H9 (cell line): ENCODE data around the gene SGCD. TPM values are rescaled to one million over a fixed set of nuclear protein-coding genes. Genes with fewer than 3 reads are reported as not detected.

ENCODE experiments used
- DNase-seq: peaks from one replicate; pipeline ENCODE4 v3.0.0-alpha.2; 2017
- H2AFZ ChIP-seq: one replicate; pipeline ENCODE4 v1.6.1; 2013; ENCODE audit warnings: mild to moderate bottlenecking, low read length, control low read depth, moderate library complexity
- H2AK5ac ChIP-seq: 2 replicates; pipeline ENCODE4 v1.6.1; 2013; ENCODE audit warnings: low read length, control low read depth, mixed read lengths; ENCODE audit not compliant: insufficient read length
- H2BK120ac ChIP-seq: one replicate; pipeline ENCODE4 v1.6.1; 2013; ENCODE audit warnings: low read depth, mild to moderate bottlenecking, low read length, control low read depth, inconsistent platforms; ENCODE audit not compliant: poor library complexity, severe bottlenecking
- H2BK12ac ChIP-seq: 2 replicates; pipeline ENCODE4 v1.6.1; 2013; ENCODE audit warnings: low read length, control low read depth, mixed read lengths, low read depth; ENCODE audit not compliant: insufficient read length
- H2BK15ac ChIP-seq: 2 replicates; pipeline ENCODE4 v1.6.1; 2013; ENCODE audit warnings: low read depth, low read length, control low read depth
- H2BK20ac ChIP-seq: one replicate; pipeline ENCODE4 v1.6.1; 2013; ENCODE audit warnings: low read depth, mild to moderate bottlenecking, low read length, control low read depth, inconsistent platforms; ENCODE audit not compliant: poor library complexity, severe bottlenecking
- H2BK5ac ChIP-seq: 2 replicates; pipeline ENCODE4 v1.6.1; 2013; ENCODE audit warnings: low read length, control low read depth, mixed read lengths; ENCODE audit not compliant: insufficient read length
- H3K14ac ChIP-seq: 2 replicates; pipeline ENCODE4 v1.6.1; 2013; ENCODE audit warnings: low read length, control low read depth; ENCODE audit not compliant: insufficient read depth
- H3K18ac ChIP-seq: 2 replicates; pipeline ENCODE4 v1.6.1; 2013; ENCODE audit warnings: low read depth, mild to moderate bottlenecking, mixed read lengths, low read length, control low read depth; ENCODE audit not compliant: insufficient read length
- H3K23ac ChIP-seq: 2 replicates; pipeline ENCODE4 v1.6.1; 2013; ENCODE audit warnings: low read length, control low read depth, mixed read lengths, low read depth; ENCODE audit not compliant: insufficient read length
- H3K23me2 ChIP-seq: 2 replicates; pipeline ENCODE4 v1.6.1; 2013; ENCODE audit warnings: low read depth, mild to moderate bottlenecking, mixed read lengths, low read length, control low read depth; ENCODE audit not compliant: insufficient read length, poor library complexity, severe bottlenecking
- H3K27ac ChIP-seq: 2 replicates; pipeline ENCODE4 v1.5.1; 2013; ENCODE audit warnings: low read length, control low read depth, mixed read lengths, low read depth; ENCODE audit not compliant: insufficient read length
- H3K27me3 ChIP-seq: 2 replicates; pipeline ENCODE4 v1.6.1; 2013; ENCODE audit warnings: low read length, control low read depth, inconsistent platforms; ENCODE audit not compliant: insufficient read depth
- H3K4ac ChIP-seq: 2 replicates; pipeline ENCODE4 v1.6.1; 2013; ENCODE audit warnings: low read depth, mild to moderate bottlenecking, control low read depth, inconsistent platforms, low read length, moderate library complexity
- H3K4me1 ChIP-seq: 2 replicates; pipeline ENCODE4 v1.6.1; 2013; ENCODE audit warnings: low read length, control low read depth, inconsistent platforms; ENCODE audit not compliant: insufficient read depth
- H3K4me2 ChIP-seq: 2 replicates; pipeline ENCODE4 v1.6.1; 2013; ENCODE audit warnings: low read length, control low read depth, mixed read lengths; ENCODE audit not compliant: insufficient read length, insufficient read depth
- H3K56ac ChIP-seq: 2 replicates; pipeline ENCODE4 v1.6.1; 2013; ENCODE audit warnings: low read depth, mild to moderate bottlenecking, mixed read lengths, low read length, control low read depth; ENCODE audit not compliant: insufficient read length
- H3K79me1 ChIP-seq: 2 replicates; pipeline ENCODE4 v1.6.1; 2013; ENCODE audit warnings: low read depth, mild to moderate bottlenecking, moderate library complexity, low read length, control low read depth, inconsistent platforms; ENCODE audit not compliant: insufficient read depth, poor library complexity, severe bottlenecking
- H3K79me2 ChIP-seq: 2 replicates; pipeline ENCODE4 v1.6.1; 2013; ENCODE audit warnings: low read length, control low read depth, inconsistent platforms; ENCODE audit not compliant: insufficient read depth
- H3K9ac ChIP-seq: 2 replicates; pipeline ENCODE4 v1.6.1; 2013; ENCODE audit warnings: low read length, control low read depth, mixed read lengths; ENCODE audit not compliant: insufficient read length; ENCODE audit errors: extremely low read depth
- H3K9me3 ChIP-seq: one replicate; pipeline ENCODE4 v1.6.1; 2013; ENCODE audit warnings: low read depth, low read length, inconsistent platforms; ENCODE audit not compliant: control insufficient read depth
- H3T11ph ChIP-seq: one replicate; pipeline ENCODE4 v1.6.1; 2013; ENCODE audit warnings: mild to moderate bottlenecking, low read length, control low read depth, inconsistent platforms
- H4K20me1 ChIP-seq: one replicate; pipeline ENCODE4 v1.6.1; 2013; ENCODE audit not compliant: control insufficient read depth, insufficient read length, insufficient read depth
- H4K5ac ChIP-seq: 2 replicates; pipeline ENCODE4 v1.6.1; 2013; ENCODE audit warnings: low read depth, mild to moderate bottlenecking, mixed read lengths, low read length, control low read depth; ENCODE audit not compliant: insufficient read length
- H4K8ac ChIP-seq: replicated peaks from 2 replicates; pipeline ENCODE4 v1.6.1; 2013; ENCODE audit warnings: low read length, control low read depth, mixed read lengths, low read depth; ENCODE audit not compliant: insufficient read length
- H4K91ac ChIP-seq: 2 replicates; pipeline ENCODE4 v1.6.1; 2013; ENCODE audit warnings: low read depth, mild to moderate bottlenecking, moderate library complexity, mixed read lengths, low read length, control low read depth; ENCODE audit not compliant: insufficient read length
- H3K27ac Mint-ChIP-seq, 3 experiments: 2 replicates in 2 of 3; 3 replicates in 1 of 3; pipeline ENCODE4 v1.8.0; 2020 to 2021; ENCODE audit warnings: mixed read lengths in 3 of 3, mild to moderate bottlenecking in 1 of 3, moderate library complexity in 1 of 3
- H3K27me3 Mint-ChIP-seq: 2 replicates; pipeline ENCODE4 v1.8.0; 2021; ENCODE audit warnings: low read depth, mild to moderate bottlenecking, moderate library complexity, mixed read lengths
- H3K36me3 Mint-ChIP-seq, 3 experiments: 2 replicates in 2 of 3; 3 replicates in 1 of 3; pipeline ENCODE4 v1.8.0; 2020 to 2021; ENCODE audit warnings: low read depth in 3 of 3, mixed read lengths in 3 of 3; ENCODE audit not compliant: insufficient read depth in 1 of 3
- H3K4me1 Mint-ChIP-seq, 2 experiments: 2 replicates each; pipeline ENCODE4 v1.8.0; 2020; ENCODE audit warnings: mixed read lengths in 2 of 2
- H3K4me3 Mint-ChIP-seq, 2 experiments: 2 replicates in 1 of 2; 3 replicates in 1 of 2; pipeline ENCODE4 v1.8.0; 2020 to 2021; ENCODE audit warnings: mild to moderate bottlenecking in 2 of 2, mixed read lengths in 2 of 2, moderate library complexity in 1 of 2
- H3K9me3 Mint-ChIP-seq, 2 experiments: 2 replicates in 1 of 2; 3 replicates in 1 of 2; pipeline ENCODE4 v1.8.0; 2020; ENCODE audit warnings: mild to moderate bottlenecking in 2 of 2, mixed read lengths in 2 of 2, moderate library complexity in 1 of 2
- WGBS: extraction: QIAGEN DNeasy Blood & Tissue Kit; methylation state at CpG from one replicate; pipeline ENCODE4 v1.1.7; 2013; ENCODE audit warnings: missing lambda C conversion rate, low lambda C conversion rate, mixed read lengths; ENCODE audit not compliant: insufficient read length; ENCODE audit errors: extremely low coverage; 5-methylcytosine and 5-hydroxymethylcytosine counted together
- total RNA-seq: library from RNA; stranded (reverse); gene quantifications from 2 replicates; pipeline ENCODE4 v1.2.1, GENCODE V29; 2021
- TF ChIP-seq, protein P1 (sequence below): fragments of 200-600 bp; sonication (generic); conservative IDR thresholded peaks from 3 replicates; pipeline ENCODE4 v1.8.0; 2021; ENCODE audit warnings: antibody characterized with exemption, mild to moderate bottlenecking

The SGCD gene
- total RNA-seq, 1 experiment from 2014 or later: 0.11 TPM

DNA sequence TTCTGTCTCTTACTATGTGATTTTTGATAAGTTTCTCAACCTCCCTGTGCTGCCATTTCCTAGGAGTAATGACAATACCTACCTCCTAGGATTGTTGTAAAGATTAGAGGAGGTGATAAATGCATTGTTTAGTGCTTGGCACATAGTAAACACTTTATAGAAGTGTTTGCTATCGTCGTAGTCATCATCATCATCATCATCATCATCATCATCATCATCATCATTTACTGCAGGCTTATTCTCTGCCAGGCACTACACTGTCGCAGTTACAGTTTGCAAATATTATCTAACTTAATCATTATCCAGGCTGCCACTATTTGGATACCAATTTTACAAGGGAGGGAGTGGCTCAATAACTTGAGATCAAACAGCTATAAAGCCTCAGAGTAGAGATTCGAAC lies 24.5 kb downstream of the SGCD start:
- Histone ChIP-seq H2AK5ac (no peak overlapping the region), H4K8ac (no peak overlapping the region), H3K9ac (no peak overlapping the region), H3K27ac (no peak overlapping the region), H3K4ac (no peak overlapping the region), H3K23me2 (no peaks in the 10 kb centered on the region), H2BK120ac (no peak overlapping the region), H3K9me3 (no peaks in the 10 kb centered on the region), H3K14ac (no peak overlapping the region), H3K4me1 (no peaks in the 10 kb centered on the region), H2BK15ac (no peak overlapping the region), H2BK12ac (no peak overlapping the region), H4K91ac (no peak overlapping the region), H3K79me1 (no peaks in the 10 kb centered on the region), H2BK5ac (no peak overlapping the region), H4K20me1 (no peaks in the 10 kb centered on the region), H2BK20ac (no peak overlapping the region), H3K4me2 (no peak overlapping the region), H3K79me2 (no peaks in the 10 kb centered on the region), H4K5ac (no peak overlapping the region), H2AFZ (no peak overlapping the region), H3K56ac (no peak overlapping the region), H3K27me3 (no peaks in the 10 kb centered on the region), H3T11ph (no peak overlapping the region), H3K23ac (no peak overlapping the region), H3K18ac (no peak overlapping the region)
- no CpG with 5 or more reads among the region's 4 CpGs for WGBS
- H3K27me3 Mint-ChIP-seq: no peaks in the 10 kb centered on the region
- H3K4me1 Mint-ChIP-seq: peaks cover 6 to 9% of the 10 kb centered on the region in 2 experiments
- TF ChIP-seq, protein P1, sequence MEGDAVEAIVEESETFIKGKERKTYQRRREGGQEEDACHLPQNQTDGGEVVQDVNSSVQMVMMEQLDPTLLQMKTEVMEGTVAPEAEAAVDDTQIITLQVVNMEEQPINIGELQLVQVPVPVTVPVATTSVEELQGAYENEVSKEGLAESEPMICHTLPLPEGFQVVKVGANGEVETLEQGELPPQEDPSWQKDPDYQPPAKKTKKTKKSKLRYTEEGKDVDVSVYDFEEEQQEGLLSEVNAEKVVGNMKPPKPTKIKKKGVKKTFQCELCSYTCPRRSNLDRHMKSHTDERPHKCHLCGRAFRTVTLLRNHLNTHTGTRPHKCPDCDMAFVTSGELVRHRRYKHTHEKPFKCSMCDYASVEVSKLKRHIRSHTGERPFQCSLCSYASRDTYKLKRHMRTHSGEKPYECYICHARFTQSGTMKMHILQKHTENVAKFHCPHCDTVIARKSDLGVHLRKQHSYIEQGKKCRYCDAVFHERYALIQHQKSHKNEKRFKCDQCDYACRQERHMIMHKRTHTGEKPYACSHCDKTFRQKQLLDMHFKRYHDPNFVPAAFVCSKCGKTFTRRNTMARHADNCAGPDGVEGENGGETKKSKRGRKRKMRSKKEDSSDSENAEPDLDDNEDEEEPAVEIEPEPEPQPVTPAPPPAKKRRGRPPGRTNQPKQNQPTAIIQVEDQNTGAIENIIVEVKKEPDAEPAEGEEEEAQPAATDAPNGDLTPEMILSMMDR: no peak
- no peak overlapping the region for H3K4me3 Mint-ChIP-seq
- no peak overlapping the region for H3K27ac Mint-ChIP-seq
- DNase-seq: no peak
- H3K36me3 Mint-ChIP-seq: no peaks in the 10 kb centered on the region
- no peaks in the 10 kb centered on the region for H3K9me3 Mint-ChIP-seq
